MCF 10A (cell line): ENCODE data around the gene IRF1. TPM values are rescaled to one million over a fixed set of nuclear protein-coding genes. Genes with fewer than 3 reads are reported as not detected.

Source experiments
- BruUV-seq: library from RNA; stranded (reverse); fragments of 400-500 nt; replicated peaks from 2 replicates; lab custom pipeline; 2021; lab: Mats Ljungman, UMichigan
- CTCF ChIA-PET: fragments of 300-600 bp; sonication (Branson Sonifier 250); formaldehyde crosslinking; extraction: SDS; loops from one replicate; lab custom pipeline; 2021; ENCODE audit warnings: antibody characterized with exemption, inconsistent platforms; lab: Yijun Ruan, JAX
- POLR2A ChIA-PET: fragments of 300-600, 350-650 bp; sonication (Branson Sonifier 250); formaldehyde crosslinking; extraction: SDS; loops from one replicate; lab custom pipeline; 2020; ENCODE audit warnings: antibody characterized with exemption, inconsistent platforms; lab: Yijun Ruan, JAX
- DNase-seq: peaks from one replicate; pipeline ENCODE4 v3.0.0-alpha.2; 2018; ENCODE audit not compliant: unreplicated experiment
- H3K27ac Mint-ChIP-seq: one replicate; pipeline ENCODE4 v1.8.0; 2022; ENCODE audit warnings: mild to moderate bottlenecking, low read depth, mixed read lengths; ENCODE audit not compliant: unreplicated experiment
- H3K27me3 Mint-ChIP-seq: one replicate; pipeline ENCODE4 v1.8.0; 2022; ENCODE audit warnings: mixed read lengths; ENCODE audit not compliant: insufficient read depth, unreplicated experiment
- H3K36me3 Mint-ChIP-seq: one replicate; pipeline ENCODE4 v1.8.0; 2022; ENCODE audit warnings: mild to moderate bottlenecking, moderate library complexity, mixed read lengths; ENCODE audit not compliant: insufficient read depth, unreplicated experiment
- H3K4me1 Mint-ChIP-seq: one replicate; pipeline ENCODE4 v1.8.0; 2022; ENCODE audit warnings: mixed read lengths; ENCODE audit not compliant: insufficient read depth, unreplicated experiment
- H3K4me3 Mint-ChIP-seq: one replicate; pipeline ENCODE4 v1.8.0; 2022; ENCODE audit warnings: mild to moderate bottlenecking, moderate library complexity, mixed read lengths; ENCODE audit not compliant: unreplicated experiment
- H3K9me3 Mint-ChIP-seq: one replicate; pipeline ENCODE4 v1.8.0; 2022; ENCODE audit warnings: mixed read lengths; ENCODE audit not compliant: unreplicated experiment
- intact Hi-C: fragments of 100-400 bp; cut with micrococcal nuclease; formaldehyde crosslinking; loops from 2 replicates; pipeline ENCODE4 v1.14.1; 2022
- total RNA-seq: library from RNA; stranded (reverse); gene quantifications from 2 replicates; pipeline ENCODE4 v1.2.3, GENCODE V29; 2022
- TF ChIP-seq, protein P1 (sequence below): fragments of 200-600 bp; IDR thresholded peaks from one replicate; pipeline ENCODE4 v1.8.0; 2022; ENCODE audit warnings: antibody characterized with exemption, mild to moderate bottlenecking; ENCODE audit not compliant: unreplicated experiment

The IRF1 gene
- total RNA-seq, 1 experiment from 2014 or later = 18.7 TPM

DNA sequence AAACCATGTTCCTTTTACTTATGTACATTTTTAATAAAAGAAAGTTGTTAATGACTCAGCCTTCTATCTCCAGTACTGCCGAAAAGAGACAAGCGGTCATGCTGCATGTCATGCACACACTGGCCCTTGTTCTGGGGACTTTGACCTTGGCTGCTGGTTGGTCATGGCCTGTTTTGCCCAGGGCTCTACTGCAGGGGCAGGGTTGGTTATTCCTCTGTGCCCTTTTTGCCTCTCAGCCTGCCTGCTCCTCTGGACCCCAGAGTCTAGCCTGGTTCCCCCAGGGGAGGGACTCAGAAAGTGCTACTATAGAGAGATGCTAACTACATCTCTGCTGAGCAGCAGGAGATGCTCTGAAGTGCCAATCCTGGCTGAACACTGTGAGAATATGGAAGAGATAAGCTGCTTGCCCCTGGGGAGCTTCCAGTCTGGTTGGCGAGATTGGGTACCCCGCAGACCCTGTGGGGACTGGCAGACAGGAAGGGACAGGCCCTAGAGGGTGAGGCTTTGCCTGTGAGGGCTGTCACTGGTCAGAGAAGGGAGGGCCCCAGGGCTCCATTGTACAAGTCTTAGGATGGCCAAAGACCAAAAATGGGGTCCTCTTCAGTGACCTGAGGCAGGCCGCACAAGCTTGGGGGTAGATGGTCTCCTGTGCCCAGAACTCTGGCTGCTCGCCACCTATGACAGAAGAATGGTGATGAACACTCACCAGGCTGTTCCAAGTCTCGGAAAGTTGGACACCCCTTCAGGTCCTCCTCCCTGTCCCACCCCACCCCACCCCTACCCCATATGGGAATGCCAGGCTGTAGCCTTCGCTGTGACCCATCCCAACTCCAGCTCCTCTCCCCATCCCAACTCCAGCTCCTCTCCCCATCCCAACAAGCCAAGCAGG lies 14.3 kb downstream of the IRF1 start:
- TF ChIP-seq, protein P1, sequence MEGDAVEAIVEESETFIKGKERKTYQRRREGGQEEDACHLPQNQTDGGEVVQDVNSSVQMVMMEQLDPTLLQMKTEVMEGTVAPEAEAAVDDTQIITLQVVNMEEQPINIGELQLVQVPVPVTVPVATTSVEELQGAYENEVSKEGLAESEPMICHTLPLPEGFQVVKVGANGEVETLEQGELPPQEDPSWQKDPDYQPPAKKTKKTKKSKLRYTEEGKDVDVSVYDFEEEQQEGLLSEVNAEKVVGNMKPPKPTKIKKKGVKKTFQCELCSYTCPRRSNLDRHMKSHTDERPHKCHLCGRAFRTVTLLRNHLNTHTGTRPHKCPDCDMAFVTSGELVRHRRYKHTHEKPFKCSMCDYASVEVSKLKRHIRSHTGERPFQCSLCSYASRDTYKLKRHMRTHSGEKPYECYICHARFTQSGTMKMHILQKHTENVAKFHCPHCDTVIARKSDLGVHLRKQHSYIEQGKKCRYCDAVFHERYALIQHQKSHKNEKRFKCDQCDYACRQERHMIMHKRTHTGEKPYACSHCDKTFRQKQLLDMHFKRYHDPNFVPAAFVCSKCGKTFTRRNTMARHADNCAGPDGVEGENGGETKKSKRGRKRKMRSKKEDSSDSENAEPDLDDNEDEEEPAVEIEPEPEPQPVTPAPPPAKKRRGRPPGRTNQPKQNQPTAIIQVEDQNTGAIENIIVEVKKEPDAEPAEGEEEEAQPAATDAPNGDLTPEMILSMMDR = no peak
- no peaks in the 10 kb centered on the region for H3K27me3 Mint-ChIP-seq
- H3K27ac Mint-ChIP-seq = no peak overlapping the region
- POLR2A ChIA-PET = interaction anchor here (1.9 kb wide), 1 partner anchor 18 kb away, joined by 8 read pairs; no protein-coding TSS in a partner anchor
- peaks cover 8% of the 10 kb centered on the region for H3K36me3 Mint-ChIP-seq
- H3K4me1 Mint-ChIP-seq = no peaks in the 10 kb centered on the region
- intact Hi-C loops = no loop called here
- no peaks in the 10 kb centered on the region for H3K9me3 Mint-ChIP-seq
- H3K4me3 Mint-ChIP-seq = no peak overlapping the region
- no TSS peak for BruUV-seq
- no peak for DNase-seq
- CTCF ChIA-PET = interaction anchor here (0.7 to 2.0 kb wide), 7 partner anchors 12 to 1065 kb away, joined by 3 to 5 read pairs (median 3); no protein-coding TSS in a partner anchor

DNA sequence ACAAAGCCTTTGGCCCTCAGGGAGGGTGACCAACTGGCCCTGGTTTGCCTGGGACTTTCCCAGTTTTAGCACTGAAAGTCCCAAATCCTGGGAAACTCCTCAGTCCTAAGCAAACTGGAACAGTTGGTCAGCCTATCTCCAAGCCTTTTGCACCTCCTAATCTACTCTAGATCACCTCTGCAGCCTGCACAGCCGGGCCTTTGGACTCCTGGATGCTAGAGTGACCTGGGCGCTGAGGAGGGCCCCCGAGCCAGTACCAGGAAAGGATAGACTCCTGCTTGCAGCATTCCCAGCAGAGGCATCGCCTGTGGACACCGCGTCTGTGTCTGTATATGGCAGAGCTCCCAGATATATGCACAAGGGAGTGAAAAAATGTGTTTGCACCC lies 15.1 kb downstream of the IRF1 start:
- POLR2A ChIA-PET = interaction anchor here (1.0 to 1.9 kb wide), 4 partner anchors 17 to 112 kb away, joined by 3 to 8 read pairs (median 4); no protein-coding TSS in a partner anchor
- TF ChIP-seq, protein P1 = no peak
- Mint-ChIP-seq H3K36me3 (peaks cover 6% of the 10 kb centered on the region), H3K27me3 (no peaks in the 10 kb centered on the region), H3K4me3 (no peak overlapping the region), H3K9me3 (no peaks in the 10 kb centered on the region), H3K4me1 (no peaks in the 10 kb centered on the region), H3K27ac (no peak overlapping the region)
- intact Hi-C loops = no loop called here
- CTCF ChIA-PET = interaction anchor here (1.2 to 2.8 kb wide), 3 partner anchors 11 to 25 kb away, joined by 3 to 13 read pairs (median 6); partner anchors contain the start of gene IRF1
- no TSS peak for BruUV-seq
- DNase-seq = no peak

DNA sequence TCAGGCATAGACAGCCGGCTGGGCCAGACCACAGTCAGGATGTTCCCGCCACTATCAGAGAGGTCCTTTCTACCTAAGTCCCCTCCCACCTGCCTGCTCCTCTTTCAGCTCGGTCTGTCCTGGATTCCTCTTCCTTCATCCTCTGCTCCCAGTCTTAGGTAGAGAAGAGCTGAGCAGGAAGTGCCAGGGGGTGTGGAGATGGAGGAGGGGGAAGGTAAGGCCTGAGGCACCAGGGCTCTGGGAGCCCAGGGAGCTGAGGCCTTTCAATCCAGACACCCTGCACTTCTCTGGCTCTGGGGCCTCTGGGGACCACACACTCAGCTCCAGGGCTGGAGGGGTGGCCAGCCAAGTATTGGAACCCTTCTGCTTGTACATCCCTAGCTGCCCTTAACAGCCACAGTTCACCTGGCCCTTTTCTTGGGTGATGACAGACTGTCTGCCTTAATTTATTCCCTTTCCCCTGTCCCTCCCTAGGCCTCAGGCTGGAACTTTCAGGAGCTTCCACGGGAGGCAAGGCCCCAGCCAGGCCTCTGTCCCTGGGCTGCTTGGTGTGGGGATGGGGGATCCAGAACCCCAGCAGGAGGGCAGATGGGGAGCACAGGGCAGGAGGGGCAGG lies 15.6 kb downstream of the IRF1 start:
- BruUV-seq = no TSS peak
- H3K27me3 Mint-ChIP-seq = no peaks in the 10 kb centered on the region
- H3K27ac Mint-ChIP-seq = no peak overlapping the region
- no peaks in the 10 kb centered on the region for H3K4me1 Mint-ChIP-seq
- DNase-seq = no peak
- no peak overlapping the region for H3K4me3 Mint-ChIP-seq
- intact Hi-C loops = no loop called here
- H3K36me3 Mint-ChIP-seq = peaks cover 6% of the 10 kb centered on the region
- POLR2A ChIA-PET = interaction anchor here (1.0 to 1.7 kb wide), 4 partner anchors 16 to 112 kb away, joined by 3 to 6 read pairs (median 4); partner anchors contain the start of gene IRF1
- CTCF ChIA-PET = interaction anchor here (1.2 to 2.8 kb wide), 3 partner anchors 10 to 26 kb away, joined by 3 to 13 read pairs (median 6); partner anchors contain the start of gene IRF1
- no peaks in the 10 kb centered on the region for H3K9me3 Mint-ChIP-seq
- TF ChIP-seq, protein P1 = no peak
